Pancreas (tissue), 10 donors: Measurements from ENCODE around the gene MCM8. TPM values are rescaled to one million over a fixed set of nuclear protein-coding genes. Genes with fewer than 3 reads are reported as not detected.

Experiments
- ATAC-seq, 4 donors: fragments of 200-7000 bp; cut with Tn5 transposase; one replicate each; pipeline versions ENCODE4 v1.8.0 to v1.9.1; 2020; ENCODE audit warnings: mild to moderate bottlenecking in 4 of 4, moderate library complexity in 4 of 4
- DNase-seq, 6 donors: peaks; one replicate each; pipeline ENCODE4 v3.0.0-alpha.2; 2020
- FAIRE-seq: peaks from 2 replicates; lab custom pipeline; 2012; peaks lifted over from hg19 to GRCh38; lab: Jason Lieb, UNC
- H3K27ac ChIP-seq, 4 donors: fragments of 200-600 bp; sonication (generic); 1 replicate in 3 of 4; 2 replicates in 1 of 4; pipeline versions ENCODE4 v1.5.0 to v1.8.0; 2020
- H3K27me3 ChIP-seq, 4 donors: fragments of 200-600 bp; one replicate each; pipeline ENCODE4 v1.8.0; 2021
- H3K36me3 ChIP-seq, 3 donors: fragments of 200-600 bp; sonication (generic) in 1 of 3; one replicate each; pipeline versions ENCODE4 v1.5.0 to v1.8.0; 2020 to 2021
- H3K4me1 ChIP-seq, 3 donors: fragments of 200-600 bp; one replicate each; pipeline ENCODE4 v1.8.0; 2021
- H3K4me3 ChIP-seq, 4 donors: fragments of 200-600 bp; sonication (generic) in 2 of 4; one replicate each; pipeline versions ENCODE4 v1.5.0 to v1.8.0; 2020 to 2021
- H3K9me3 ChIP-seq, 4 donors: fragments of 200-600 bp; one replicate each; pipeline ENCODE4 v1.8.0; 2021
- WGBS, 2 donors: extraction: QIAGEN DNeasy Blood & Tissue Kit; methylation state at CpG; one replicate each; pipeline ENCODE4 v1.1.7; 2013; 5-methylcytosine and 5-hydroxymethylcytosine counted together
- intact Hi-C, 3 donors: fragments of 100-400 bp; cut with DNase I; formaldehyde crosslinking; loops; one replicate each; pipeline versions ENCODE4 v1.11.1 to v1.14.2; 2022
- polyA plus RNA-seq, 2 donors: library from polyadenylated mRNA; stranded (reverse); fragments of 200-250 nt; gene quantifications; one replicate each; pipeline ENCODE4 v1.2.3, GENCODE V29; 2013
- total RNA-seq, 6 donors: library from RNA; stranded (reverse); fragmentation: NEBNext Ultra II Directional in 4 of 6; extraction: Animal tissue kit (Norgen Biotek cat#: 25700) in 4 of 6; gene quantifications; one replicate each; pipeline versions ENCODE4 v1.2.1 to v1.2.4, GENCODE V29; 2021 to 2023
- TF ChIP-seq, protein P1 (sequence below), 4 donors: fragments of 200-600 bp; sonication (generic) in 3 of 4; IDR thresholded peaks; one replicate each; pipeline versions ENCODE4 v1.5.0 to v1.8.0; 2021; ENCODE audit warnings: antibody characterized with exemption in 4 of 4
- donor health status: healthy with polysubstance abuse.
- donor health status: DM: no; HTN: no; CAD: no; lungs with moderate emphysema.
- donor health status: DM: no; HTN: no; CAD: no.
- donor health status: control.
- donor health status: control.
- donor health status: Bipolar disorder and iron deficiency.
- donor health status: DM: yes; HTN: yes; CAD: no.
- donor health status: DM: no; HTN: no; CAD: no.
- donor health status: DM: no; HTN: no; CAD: no.
- donor health status: DM: yes; HTN: yes; CAD: no.

MCM8 gene
- total and polyA plus RNA-seq, 8 donors, result 1.3 to 3.2 (median 2.3) TPM

DNA sequence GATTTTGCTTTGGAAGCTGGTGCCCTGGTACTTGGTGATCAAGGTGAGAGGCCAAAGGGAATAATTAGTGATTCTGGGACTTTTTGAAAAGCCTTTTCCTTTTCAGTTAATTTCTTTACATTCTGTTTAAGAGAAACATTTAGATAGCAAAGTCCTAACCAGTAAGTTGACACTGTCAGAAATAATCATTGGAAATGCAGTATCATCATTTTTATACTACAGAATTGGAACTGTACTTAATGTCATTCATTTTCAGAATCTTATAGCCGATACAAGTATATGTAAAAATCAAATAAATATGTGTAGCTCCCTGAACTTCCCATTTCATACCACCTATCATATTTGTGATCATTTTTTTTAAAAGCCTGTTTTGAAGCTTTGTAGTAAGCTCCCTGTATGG lies 27.5 kb downstream of the MCM8 start:
- intact Hi-C loops, result no loop called here
- FAIRE-seq (no peak), DNase-seq (no peak), ATAC-seq (no peak)
- Histone ChIP-seq H3K9me3 (no peaks in the 10 kb centered on the region), H3K4me1 (no peaks in the 10 kb centered on the region), H3K27me3 (no peaks in the 10 kb centered on the region), H3K36me3 (no peaks in the 10 kb centered on the region), H3K27ac (no peak overlapping the region), H3K4me3 (no peak overlapping the region)
- 91 to 100% methylated on average over 1 of the region's 1 CpG for WGBS, 2 donors
- TF ChIP-seq, protein P1, sequence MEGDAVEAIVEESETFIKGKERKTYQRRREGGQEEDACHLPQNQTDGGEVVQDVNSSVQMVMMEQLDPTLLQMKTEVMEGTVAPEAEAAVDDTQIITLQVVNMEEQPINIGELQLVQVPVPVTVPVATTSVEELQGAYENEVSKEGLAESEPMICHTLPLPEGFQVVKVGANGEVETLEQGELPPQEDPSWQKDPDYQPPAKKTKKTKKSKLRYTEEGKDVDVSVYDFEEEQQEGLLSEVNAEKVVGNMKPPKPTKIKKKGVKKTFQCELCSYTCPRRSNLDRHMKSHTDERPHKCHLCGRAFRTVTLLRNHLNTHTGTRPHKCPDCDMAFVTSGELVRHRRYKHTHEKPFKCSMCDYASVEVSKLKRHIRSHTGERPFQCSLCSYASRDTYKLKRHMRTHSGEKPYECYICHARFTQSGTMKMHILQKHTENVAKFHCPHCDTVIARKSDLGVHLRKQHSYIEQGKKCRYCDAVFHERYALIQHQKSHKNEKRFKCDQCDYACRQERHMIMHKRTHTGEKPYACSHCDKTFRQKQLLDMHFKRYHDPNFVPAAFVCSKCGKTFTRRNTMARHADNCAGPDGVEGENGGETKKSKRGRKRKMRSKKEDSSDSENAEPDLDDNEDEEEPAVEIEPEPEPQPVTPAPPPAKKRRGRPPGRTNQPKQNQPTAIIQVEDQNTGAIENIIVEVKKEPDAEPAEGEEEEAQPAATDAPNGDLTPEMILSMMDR (IDR thresholded peaks at IDR 0.05), result no peak

DNA sequence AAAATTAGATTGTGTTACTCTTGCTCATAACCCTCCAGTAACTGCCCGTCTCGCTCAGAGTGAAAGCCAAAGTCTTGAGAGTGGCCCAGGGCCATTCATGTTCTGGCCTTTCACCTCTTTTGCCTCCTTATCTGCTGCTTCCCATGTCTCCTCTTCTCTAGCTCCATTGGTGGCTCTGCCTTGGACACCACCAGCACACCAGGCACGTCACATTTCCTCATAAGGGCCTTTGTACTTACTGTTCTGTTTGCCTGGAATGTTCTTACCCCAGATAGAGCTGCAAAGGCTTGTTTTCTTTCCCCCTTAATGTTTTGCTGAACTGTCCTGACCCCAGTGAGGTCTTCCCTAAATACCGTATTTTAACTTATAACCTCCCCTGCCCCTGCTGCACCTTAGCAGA lies 29.3 kb downstream of the MCM8 start:
- no peaks in the 10 kb centered on the region for H3K4me1 ChIP-seq
- FAIRE-seq, result no peak
- H3K9me3 ChIP-seq, result no peaks in the 10 kb centered on the region
- no peaks in the 10 kb centered on the region for H3K36me3 ChIP-seq
- H3K27me3 ChIP-seq, result no peaks in the 10 kb centered on the region
- no peak for ATAC-seq
- intact Hi-C loops, result no loop called here
- WGBS, 2 donors, result 96 to 99% methylated on average over 4 of the region's 4 CpGs
- no peak overlapping the region for H3K27ac ChIP-seq
- TF ChIP-seq, protein P1 (IDR thresholded peaks at IDR 0.05), result no peak
- no peak overlapping the region for H3K4me3 ChIP-seq
- DNase-seq, result no peak

DNA sequence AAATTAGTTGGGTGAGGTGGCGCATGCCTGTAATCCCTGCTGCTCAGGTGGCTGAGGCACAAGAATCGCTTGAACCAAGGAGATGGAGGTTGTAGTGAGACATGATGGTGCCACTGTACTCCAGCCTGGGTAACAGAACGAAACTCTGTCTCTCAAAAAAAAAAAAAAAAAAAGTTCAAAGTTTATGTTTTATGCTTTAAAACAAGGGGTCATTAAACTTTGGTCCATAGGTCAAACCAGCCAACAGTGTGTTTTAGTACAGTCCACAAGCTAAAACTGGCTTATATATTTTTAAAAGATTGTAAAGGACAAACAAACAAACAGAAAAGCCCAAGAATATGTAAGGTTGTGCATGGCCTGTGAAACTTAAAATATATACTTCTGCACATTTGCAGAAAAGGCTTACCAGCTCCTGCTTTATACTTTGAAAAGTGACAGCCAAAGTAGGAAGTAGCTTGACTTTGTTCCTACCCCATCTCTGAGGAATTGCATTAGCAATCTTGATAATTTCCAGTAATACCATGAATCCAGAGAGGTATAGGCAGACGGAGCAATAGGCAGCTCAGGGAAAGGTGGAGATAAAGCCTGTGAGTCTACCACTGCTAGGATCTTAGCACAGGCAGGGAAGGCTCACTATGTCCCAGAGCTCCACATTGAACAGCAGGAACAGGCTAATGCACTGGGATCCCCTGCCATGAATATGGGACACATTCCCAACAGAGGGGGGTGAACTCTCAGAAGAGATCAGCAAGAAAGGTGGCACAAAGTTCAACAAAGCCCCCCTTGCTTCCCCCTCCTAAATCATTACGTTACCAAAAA lies 30.5 kb downstream of the MCM8 start:
- 78 to 87% methylated on average over 5 of the region's 5 CpGs for WGBS, 2 donors
- ATAC-seq (no peak), DNase-seq (no peak), FAIRE-seq (no peak)
- H3K9me3 ChIP-seq, result no peaks in the 10 kb centered on the region
- H3K4me1 ChIP-seq, result no peaks in the 10 kb centered on the region
- no peaks in the 10 kb centered on the region for H3K27me3 ChIP-seq
- intact Hi-C loops, result no loop called here
- TF ChIP-seq, protein P1 (IDR thresholded peaks at IDR 0.05), result no peak
- no peak overlapping the region for H3K4me3 ChIP-seq
- no peaks in the 10 kb centered on the region for H3K36me3 ChIP-seq
- H3K27ac ChIP-seq, result no peak overlapping the region

DNA sequence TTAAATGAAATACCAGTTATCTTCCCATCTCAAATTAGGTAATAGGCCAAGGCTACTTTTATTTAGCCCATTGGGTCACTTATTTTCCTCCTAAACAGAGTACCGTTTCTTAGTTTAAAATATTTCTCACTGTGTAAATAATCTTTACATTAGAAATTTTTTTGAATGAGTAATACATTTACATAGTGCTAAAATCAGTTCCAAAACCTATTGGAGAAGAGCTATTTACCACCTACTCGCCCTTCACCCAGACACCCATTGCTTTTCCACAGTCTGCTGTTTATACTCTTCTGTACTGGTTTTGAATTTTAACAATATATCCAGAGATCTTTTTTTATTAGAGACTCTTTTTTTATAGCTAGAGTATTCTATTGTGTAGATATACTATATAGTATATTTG lies 36.9 kb downstream of the MCM8 start:
- no peak for ATAC-seq
- FAIRE-seq, result no peak
- intact Hi-C loops, result no loop called here
- H3K27ac ChIP-seq, result no peak overlapping the region
- TF ChIP-seq, protein P1 (IDR thresholded peaks at IDR 0.05), result no peak
- no peaks in the 10 kb centered on the region for H3K27me3 ChIP-seq
- no peaks in the 10 kb centered on the region for H3K9me3 ChIP-seq
- H3K4me1 ChIP-seq, result no peaks in the 10 kb centered on the region
- no peaks in the 10 kb centered on the region for H3K36me3 ChIP-seq
- 94 to 96% methylated on average over 2 of the region's 2 CpGs for WGBS, 2 donors
- H3K4me3 ChIP-seq, result no peak overlapping the region
- DNase-seq, result no peak

DNA sequence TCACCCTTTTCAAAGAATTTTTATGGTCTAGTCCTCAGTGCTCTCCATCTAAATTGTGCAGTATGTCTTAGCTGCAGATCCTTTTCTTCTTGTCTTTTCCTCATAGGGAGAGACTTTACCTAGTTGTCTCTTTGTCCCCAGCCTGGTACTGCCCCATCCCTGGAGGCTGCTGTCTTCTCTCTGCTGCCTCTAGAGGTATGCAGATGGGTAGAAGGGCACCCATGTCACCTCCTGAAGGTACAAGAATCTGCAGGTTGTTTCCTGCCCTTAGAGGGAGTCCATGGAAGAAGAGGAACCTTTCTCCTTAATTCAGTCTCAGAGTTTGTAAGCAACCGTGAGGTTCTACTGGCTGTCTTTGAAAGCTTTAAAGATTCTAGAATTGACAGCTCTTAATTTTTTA lies 39.1 kb downstream of the MCM8 start:
- no peak for ATAC-seq
- Histone ChIP-seq H3K4me1 (no peaks in the 10 kb centered on the region), H3K27ac (no peak overlapping the region), H3K27me3 (no peaks in the 10 kb centered on the region), H3K4me3 (no peak overlapping the region), H3K36me3 (no peaks in the 10 kb centered on the region), H3K9me3 (no peaks in the 10 kb centered on the region)
- intact Hi-C loops, result no loop called here
- 100% methylated on average over 1 of the region's 1 CpG for WGBS, 2 donors
- FAIRE-seq, result no peak
- DNase-seq, result no peak
- TF ChIP-seq, protein P1 (IDR thresholded peaks at IDR 0.05), result no peak
